CD4-positive, alpha-beta T cell treated with Interleukin-2 at 100 ng/mL for 4 hours (primary cell): ENCODE data around the gene TMOD1.
"Not testable (repeated sequence)": the region's sequence is repeated elsewhere in the genome, so short reads cannot be mapped to it uniquely, and the experiment has no call there.

Source experiments
- DNase-seq: peaks from one replicate; pipeline ENCODE4 v3.0.0-alpha.2; 2020; ENCODE audit warnings: low spot score

The TMOD1 gene

GRCh38 chr9:97568461-97569275 lies 67.2 kb downstream of the TMOD1 start:
- no peak for DNase-seq

DNA sequence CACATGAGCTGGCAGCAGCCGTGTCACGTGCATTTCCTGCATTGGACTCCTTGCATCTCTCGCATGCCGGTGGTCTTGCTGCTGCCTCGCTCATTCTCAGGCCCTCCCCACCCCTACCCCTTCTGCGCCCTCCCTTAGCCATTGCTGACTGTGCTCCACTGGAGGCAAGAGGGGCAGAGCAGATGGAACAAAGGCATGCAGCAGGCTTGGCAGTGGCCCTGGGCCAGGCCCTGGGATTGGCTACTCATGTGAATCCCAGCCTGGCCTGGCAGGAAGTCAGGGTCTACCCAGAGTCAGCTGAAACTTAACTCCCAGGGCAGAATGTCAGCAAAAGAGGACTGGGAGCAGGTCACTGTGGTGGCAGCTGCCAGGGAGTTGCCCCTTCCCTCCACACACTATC lies 69.4 kb downstream of the TMOD1 start:
- no peak for DNase-seq

DNA sequence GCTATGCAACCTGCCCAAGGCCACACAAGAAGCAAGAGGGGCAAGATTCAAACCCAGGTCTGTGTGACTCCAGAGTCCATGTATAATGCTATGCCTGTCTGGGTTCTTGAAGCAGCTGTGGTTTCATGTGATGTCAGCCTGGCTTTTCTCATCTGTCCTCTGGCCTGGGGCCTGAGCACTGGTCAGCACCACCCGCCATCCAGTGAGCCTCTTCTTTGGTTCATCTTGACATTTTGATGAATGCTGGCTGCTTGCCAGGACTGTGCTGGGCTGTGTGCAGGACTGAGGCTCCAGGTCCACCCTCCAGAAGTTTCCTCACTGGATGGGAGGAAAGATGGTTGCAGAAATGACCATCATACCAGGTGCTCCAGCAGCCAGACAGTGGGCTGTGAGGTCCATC lies 70.2 kb downstream of the TMOD1 start:
- DNase-seq = no peak

DNA sequence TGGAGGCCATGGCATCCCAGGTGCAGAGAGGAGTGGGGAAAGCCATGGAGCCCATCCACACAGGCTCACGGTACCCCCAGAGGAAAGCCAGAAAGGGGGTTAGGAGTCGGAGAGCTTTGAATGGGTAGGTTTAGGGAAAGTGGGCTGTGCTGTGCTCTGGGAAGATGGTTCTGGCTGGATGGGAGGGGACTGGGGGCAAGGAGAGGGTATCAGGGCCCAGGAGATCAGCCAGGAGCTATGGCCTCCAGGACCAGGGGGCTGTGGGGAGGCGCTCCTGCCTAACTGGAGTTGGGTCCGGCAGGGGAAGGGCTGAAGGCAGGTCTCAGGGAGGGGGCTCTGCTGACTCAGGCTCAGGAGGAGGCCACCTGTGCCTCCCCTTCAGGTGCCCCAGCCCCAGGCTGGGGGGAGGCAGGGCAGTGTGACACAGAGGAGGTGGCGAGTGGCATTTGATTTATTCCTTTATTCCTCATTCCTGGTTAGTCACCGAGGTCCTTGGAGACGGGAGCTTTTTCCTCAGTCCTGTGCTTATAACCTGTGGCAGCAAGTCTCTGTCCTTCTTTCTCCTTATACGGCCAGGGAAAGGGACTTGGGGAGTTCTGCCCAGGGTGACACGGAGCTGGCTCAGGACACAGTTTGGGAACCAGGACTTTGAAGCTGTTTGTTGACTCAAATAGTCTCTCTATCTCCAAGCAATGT lies 70.9 kb downstream of the TMOD1 start:
- DNase-seq = no peak

DNA sequence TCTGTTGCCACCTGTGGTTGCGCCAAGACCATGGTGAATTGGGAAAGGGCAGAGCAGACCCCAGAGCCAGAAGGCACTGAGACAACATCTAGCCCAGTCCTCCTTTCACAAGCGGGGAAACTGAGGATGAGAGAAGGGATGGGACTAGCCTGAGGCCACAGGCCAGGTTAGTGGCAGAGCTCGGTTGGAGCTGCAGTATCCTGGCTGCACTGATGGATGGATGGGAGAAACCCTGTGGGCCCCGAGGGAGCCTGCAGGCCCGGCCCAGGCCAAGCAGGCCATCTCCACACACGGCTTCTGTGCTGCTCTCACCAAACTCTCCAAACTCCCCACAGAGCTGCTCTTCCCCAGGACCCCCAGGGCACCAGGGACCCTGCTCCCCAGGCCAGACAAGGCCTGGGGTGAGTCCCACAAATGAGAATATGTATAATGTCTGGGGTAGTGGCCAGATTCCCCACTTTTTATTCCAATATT lies 71.5 kb downstream of the TMOD1 start:
- no peak for DNase-seq

- DNase-seq = no peak
Observed at GRCh38 chr9:97573482-97574073, 72.1 kb downstream of the TMOD1 start.

- not testable (repeated sequence) for DNase-seq
Observed at GRCh38 chr9:97574101-97574571, 72.7 kb downstream of the TMOD1 start.

GRCh38 chr9:97574921-97575672 lies 73.6 kb downstream of the TMOD1 start:
- DNase-seq = peak; percentile 13

DNA sequence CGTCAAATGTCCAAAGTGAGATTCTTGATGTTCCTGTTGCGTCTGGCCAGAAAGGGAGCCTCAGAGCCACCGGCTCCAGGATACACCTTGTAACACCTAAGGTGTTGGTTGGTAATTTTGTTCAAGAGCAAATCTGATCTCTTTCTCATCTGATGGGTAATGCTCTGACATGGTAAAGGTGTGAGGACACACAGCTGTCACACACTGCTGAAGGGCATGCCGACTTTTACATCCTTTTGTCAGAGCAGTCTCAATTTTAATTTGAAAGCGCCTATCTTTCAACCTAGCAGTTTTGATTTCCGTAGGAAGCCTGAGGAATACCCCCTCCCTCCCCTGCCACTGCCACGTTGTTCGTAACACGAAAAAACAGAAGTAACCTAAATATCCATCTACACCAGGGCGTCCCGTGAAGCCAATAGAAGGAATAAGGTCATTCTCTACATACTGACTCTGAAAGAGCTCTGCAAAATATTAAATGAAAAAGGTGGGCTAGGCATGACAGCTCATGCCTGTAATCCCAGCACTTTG lies 74.3 kb downstream of the TMOD1 start:
- DNase-seq = no peak

GRCh38 chr9:97577051-97577450 lies 75.6 kb downstream of the TMOD1 start:
- no peak for DNase-seq

DNA sequence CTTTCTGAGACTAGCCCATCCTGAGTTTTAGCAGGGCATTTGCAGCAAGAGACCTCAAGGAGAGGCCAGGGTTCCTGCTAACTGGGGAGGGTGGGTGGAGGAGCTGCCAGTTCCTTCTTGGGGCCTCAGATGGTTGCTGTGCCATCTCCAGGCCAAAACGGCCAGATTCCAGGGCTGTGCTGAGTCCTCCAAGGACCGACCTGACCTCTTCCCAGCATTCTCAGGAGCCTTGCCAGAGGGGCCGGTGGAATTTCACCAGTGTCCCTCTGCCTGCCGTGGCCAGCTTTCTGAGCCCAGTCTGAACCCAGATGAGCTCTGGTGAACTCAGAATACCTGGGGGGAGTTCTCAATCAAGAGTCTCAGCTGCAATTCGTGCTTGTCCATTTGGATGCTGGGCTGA lies 77.4 kb downstream of the TMOD1 start:
- DNase-seq = no peak

- no peak for DNase-seq
Observed at GRCh38 chr9:97579914-97580313, 78.4 kb downstream of the TMOD1 start.

DNA sequence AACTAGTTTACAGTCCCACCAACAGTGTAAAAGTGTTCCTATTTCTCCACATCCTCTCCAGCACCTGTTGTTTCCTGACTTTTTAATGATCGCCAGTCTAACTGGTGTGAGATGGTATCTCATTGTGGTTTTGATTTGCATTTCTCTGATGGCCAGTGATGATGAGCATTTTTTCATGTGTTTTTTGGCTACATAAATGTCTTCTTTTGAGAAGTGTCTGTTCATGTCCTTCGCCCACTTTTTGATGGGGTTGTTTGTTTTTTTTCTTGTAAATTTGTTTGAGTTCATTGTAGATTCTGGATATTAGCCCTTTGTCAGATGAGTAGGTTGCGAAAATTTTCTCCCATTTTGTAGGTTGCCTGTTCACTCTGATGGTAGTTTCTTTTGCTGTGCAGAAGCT lies 80.1 kb downstream of the TMOD1 start:
- not testable (repeated sequence) for DNase-seq

DNA sequence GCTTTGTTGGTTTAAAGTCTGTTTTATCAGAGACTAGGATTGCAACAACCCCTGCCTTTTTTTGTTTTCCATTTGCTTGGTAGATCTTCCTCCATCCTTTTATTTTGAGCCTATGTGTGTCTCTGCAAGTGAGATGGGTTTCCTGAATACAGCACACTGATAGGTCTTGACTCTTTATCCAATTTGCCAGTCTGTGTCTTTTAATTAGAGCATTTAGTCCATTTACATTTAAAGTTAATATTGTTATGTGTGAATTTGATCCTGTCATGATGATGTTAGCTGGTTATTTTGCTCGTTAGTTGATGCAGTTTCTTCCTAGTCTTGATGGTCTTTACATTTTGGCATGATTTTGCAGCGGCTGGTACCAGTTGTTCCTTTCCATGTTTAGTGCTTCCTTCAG lies 83.3 kb downstream of the TMOD1 start:
- not testable (repeated sequence) for DNase-seq

DNA sequence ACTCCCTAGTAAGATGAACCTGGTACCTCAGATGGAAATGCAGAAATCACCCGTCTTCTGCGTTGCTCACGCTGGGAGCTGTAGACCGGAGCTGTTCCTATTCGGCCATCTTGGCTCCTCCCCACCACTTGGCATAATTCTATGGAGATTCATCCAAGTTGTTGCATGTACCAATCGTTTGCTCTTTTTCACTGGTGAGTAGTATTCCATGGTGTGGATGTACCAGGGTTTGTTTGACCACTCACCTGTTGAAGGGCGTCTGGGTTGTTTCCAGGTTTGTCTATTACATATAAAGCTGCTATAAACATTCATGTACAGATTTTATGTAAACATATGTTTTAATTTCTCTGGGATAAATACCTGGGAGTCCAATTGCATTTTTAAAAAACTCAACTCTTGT lies 85.4 kb downstream of the TMOD1 start:
- not testable (repeated sequence) for DNase-seq

DNA sequence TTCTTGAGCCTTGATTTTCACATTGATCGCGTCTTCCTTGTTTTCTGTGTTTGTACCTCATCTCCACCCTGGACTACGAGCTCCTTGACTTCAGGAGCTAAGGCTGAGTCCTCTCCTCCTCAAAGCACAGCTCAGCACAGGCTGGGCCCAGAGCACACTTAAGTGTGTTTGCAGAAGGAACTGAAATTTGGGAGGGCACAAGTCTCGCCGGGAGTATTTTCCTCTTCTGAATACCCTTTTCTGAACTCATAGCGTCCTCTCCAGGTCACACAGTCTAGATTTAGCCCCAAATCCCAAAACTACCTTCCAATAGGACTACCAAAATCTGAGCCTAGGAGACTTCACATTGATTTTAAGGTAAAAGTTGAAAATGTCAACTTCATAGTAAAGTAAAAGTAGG lies 90.1 kb downstream of the TMOD1 start:
- no peak for DNase-seq

- no peak for DNase-seq
Observed at GRCh38 chr9:97592126-97592525, 90.7 kb downstream of the TMOD1 start.

- DNase-seq = no peak
Observed at GRCh38 chr9:97593960-97594359, 92.5 kb downstream of the TMOD1 start.

DNA sequence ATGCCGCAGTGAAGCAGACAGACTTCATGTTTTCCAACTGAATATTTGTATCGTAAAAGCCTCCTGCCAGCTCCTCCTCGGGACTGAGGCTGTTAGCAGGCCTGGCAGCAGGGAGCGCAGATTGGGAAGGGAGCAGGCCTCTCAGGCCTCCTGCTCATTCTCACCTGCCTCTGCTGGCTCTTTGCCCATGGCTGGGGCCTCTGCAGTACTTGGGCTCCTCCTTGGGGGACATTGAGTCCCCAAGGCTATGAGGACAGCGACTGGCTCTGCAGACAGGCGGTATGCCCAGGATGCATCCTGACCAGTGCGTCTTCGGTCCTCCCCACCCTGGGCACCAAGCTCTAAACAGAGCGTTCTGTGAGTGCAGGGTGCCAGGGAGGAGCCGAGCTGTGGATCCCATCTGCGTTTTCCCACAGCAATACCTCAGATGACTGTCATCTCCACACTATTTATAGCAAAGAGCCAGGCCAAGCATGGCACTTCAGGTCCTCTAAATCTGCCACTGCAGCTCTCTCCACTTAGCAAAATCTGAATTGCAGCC lies 93.0 kb downstream of the TMOD1 start:
- DNase-seq = no peak

- no peak for DNase-seq
Observed at GRCh38 chr9:97596906-97597305, 95.4 kb downstream of the TMOD1 start.

- DNase-seq = peak; percentile 73
Observed at GRCh38 chr9:97598461-97599288, 97.2 kb downstream of the TMOD1 start.
